CD4-positive, alpha-beta T cell treated with Interleukin-6 at 100 ng/mL for 8 hours (primary cell): Measurements from ENCODE around the gene IL10RB.
"Not testable (repeated sequence)": the region's sequence is repeated elsewhere in the genome, so short reads cannot be mapped to it uniquely, and the experiment has no call there.

Source experiments
- DNase-seq: peaks from one replicate; pipeline ENCODE4 v3.0.0-alpha.2; 2020; ENCODE audit warnings: mixed read lengths, low spot score

IL10RB gene

DNA sequence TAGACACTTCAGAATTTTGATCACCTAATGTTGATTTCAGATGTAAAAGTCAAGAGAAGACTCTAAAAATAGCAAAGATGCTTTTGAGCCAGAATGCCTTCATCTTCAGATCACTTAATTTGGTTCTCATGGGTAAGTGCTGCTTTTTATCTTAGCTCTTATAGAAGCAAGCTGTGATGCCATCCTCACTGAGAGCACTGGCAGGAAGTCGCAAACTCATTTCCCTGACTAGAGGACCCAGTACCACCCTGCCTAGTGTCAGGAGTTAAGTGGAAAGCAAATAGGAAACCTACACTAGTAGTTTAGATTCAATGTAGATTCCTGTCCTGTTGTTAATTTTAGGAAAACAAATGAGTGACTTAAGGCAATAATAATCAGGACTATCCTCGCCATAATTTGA lies 24.3 kb upstream of the IL10RB start:
- DNase-seq = peak; percentile 42

DNA sequence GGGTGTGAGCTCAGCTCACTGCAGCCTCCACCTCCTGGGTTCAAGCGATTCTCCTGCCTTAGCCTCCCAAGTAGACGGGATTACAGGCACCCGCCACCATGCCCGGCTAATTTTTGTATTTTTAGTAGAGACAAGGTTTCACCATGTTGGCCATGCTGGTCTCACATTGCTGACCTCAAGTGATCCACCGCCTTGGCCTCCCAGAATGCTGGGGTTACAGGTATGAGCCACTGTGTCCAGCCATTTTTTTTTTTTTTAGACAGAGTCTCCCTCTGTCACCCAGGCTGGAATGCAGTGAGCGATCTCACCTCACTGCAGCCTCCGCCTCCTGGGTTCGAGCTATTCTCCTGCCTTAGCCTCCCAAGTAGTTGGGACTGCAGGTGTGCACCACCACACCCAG lies 23.3 kb upstream of the IL10RB start:
- not testable (repeated sequence) for DNase-seq

DNA sequence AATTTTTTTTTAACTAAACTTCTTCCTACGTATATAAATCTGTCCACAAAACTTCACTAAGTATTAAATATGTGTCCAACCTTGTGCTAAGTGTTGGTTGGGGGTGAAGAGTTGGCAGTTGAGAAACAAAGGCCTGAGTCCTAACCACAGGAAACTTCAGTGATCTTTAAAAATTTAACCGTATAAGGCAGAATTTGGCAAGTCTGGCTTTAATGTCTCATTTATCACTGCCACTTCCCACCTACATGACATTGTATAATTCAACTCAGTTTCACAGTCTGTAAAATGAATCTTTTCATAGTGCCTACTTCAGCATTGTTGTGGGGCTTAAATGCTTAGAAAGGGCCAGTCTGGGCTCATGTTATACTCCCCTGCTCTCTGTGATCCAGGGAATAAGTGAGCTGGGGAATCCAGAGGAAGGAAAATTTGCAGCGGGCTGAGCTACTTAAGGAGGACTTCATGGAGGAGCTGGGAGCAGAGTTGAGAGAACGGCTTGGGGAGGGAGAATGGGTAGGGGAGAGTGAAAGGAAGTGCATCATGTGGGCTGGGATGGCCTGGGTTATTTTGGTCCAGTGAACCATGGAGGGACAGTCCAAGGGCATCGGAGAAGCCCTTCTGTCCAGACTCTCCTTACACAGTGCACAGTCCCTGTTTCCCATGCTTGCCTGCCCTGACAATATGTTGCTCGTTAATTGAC lies 21.9 kb upstream of the IL10RB start:
- DNase-seq = no peak

DNA sequence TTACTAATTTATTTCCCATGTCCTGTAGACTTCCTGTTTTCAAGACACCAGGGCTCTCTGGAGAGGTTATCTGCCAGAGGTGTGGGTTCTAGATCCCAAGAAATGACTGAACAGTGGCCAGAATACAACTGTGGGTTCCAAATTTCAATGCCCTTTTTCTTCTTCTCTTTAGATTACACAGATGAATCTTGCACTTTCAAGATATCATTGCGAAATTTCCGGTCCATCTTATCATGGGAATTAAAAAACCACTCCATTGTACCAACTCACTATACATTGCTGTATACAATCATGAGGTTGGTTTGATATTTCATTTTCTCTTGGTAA lies 21.4 kb upstream of the IL10RB start:
- no peak for DNase-seq

DNA sequence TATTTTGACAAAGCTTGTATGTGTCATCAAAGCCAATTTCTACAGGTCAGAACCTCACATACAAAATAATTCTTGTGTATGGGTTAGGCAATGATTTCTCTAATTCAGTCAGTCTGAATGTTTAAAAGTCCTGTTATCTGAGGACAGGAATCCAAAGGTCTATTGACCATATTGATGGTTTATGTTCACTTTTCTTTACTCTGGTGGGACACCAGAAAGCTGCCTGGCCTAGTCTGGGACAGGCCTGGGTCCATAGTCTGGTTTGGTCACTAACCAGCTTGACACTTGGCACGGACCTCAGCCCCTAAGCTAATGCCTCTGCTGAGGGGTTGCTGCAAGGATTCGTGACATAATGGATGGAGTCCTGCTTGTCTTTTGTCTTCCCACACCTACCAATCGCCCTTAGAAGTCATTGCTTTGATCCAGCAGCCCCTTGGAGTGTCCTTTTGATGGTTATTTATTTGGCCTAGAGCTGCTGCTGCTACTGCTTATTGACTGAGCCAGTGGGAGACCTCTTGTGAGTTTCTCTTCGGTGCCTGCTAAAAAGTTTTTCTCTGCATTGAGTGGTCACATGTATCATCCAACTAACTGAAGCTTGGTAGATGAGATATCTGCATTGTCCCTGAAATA lies 20.8 kb upstream of the IL10RB start:
- DNase-seq = no peak

DNA sequence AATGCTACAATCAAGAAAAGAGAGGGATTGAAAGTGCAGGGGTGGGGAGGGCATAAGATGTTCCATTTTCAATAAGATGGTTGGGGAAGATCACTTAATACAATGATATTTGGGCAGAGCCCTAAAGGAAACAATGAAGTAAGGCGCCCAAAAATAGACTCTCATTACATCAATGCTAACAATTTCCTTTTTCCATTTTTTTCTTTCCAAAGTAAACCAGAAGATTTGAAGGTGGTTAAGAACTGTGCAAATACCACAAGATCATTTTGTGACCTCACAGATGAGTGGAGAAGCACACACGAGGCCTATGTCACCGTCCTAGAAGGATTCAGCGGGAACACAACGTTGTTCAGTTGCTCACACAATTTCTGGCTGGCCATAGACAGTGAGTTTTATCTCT lies 19.7 kb upstream of the IL10RB start:
- no peak for DNase-seq

DNA sequence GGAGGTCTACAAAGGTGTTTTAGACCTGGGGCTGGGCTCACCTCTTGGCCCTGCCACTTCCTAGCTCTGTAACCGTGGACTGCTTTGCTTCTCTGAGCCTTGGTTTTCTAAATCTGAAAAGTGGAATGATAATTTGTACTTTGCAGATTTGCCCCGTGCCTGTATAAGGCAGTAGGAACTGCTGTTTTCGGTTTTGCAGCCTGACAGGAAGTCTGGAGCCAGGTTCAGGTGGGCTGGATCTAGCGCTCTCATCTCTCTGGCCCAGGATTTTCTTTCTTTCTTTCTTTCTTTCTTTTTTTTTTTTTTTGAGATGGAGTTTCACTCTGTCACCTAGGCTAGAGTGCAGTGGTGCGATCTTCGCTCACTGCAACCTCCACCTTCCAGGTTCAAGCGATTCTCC lies 19.2 kb upstream of the IL10RB start:
- no peak for DNase-seq

DNA sequence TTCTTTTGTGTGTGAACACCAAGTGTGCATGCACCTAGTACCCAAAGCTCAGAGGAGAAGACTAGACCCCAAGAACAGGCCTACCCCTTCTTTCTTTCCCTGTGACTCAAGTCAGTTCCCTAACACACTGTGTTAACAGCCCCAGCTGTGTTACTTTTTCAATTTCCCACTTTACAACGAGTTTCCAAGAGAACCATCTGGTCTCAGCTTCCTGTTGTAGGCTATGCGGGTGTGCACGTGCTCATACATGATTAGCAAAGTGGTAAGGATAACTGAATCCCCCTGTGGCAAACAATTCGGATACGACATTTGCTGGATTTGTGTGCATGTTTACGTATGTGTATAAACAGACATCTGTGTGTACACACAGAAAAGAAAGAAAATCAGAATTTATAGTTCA lies 18.6 kb upstream of the IL10RB start:
- DNase-seq = no peak

DNA sequence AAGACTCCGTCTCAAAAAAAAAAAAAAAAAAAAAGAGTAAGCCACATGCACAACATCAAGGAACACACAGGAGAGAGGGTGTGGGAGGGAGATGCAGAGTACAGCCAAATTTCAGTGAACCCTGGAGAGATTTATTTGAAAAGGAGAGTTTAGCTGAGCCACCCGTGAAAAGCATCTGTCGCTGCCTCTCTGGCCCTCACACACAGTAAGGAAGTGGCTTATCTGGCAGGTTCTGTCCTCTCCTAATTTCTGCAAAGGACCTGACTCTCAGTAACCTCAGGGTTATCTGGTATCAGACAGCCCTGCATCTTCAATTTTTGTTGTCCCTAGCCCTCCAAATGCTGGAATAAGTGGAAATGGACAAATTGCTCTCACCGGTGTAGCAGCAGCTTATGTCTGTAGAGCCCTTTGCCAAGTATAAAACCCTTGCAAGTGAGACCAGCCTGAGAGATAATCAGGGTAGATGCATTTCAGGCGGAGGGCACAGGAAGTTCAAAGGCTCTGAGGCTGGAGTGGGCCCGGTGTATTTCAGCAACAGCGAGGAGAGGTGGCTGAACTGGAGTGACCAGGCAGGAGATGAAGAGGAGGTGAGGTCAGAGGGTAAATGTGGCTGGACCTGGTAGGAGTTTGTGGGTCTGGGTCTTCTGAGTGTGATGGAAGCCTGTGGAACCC lies 16.7 kb upstream of the IL10RB start:
- no peak for DNase-seq

DNA sequence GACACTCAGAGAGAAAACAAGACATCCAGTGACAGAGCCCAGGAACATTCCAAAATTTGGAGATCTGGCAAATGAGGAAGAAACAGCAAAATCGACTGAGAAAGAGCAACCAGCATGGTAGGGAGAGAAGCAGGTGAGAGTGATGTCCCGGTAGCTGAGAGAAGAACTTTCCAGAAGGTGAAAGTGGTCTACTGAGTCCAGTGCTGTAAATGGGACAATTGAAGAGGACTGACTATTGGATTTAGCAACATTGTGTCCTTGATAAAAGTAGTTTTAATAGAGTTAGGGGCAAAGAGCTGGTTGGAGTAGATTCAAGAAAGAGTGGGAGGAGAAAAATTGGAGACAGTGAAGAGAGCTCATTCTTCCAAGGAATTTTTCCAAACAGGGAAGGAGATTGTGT lies 15.0 kb upstream of the IL10RB start:
- DNase-seq = no peak

DNA sequence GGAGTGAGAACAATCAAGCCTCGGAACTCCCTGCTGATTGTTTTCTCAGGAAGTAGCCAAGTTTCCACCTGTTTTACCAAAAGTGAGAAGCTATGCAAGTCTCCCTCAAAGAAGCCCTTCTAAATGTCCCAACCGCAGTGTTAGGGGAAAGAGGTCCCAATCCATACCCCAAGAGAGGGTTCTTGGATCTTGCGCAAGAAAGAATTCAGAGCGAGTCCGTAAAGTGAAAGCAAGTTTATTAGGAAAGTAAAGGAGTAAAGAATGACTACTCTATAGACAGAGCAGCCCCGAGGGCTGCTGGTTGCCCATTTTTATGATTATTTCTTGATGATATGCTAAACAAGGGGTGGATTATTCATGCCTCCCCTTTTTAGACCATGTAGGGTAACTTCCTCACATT lies 12.8 kb upstream of the IL10RB start:
- not testable (repeated sequence) for DNase-seq

DNA sequence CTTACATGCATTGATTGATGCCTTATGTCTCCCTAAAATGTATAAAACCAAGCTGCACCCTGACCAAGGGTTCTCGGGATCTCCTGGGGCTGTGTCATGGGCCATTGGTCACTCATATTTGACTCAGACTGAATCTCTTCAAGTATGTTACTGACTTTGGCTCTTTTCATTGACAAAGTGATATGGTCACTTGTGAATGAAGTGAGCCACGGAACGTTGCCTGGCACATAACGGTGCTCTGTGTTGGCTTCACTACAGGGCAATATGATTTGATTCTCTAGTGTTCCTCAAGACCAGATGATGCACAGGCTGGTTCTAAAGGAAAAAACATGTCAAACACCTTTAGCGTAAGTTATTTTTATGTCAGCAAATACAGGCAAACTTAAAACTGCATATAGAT lies 11.4 kb upstream of the IL10RB start:
- no peak for DNase-seq

DNA sequence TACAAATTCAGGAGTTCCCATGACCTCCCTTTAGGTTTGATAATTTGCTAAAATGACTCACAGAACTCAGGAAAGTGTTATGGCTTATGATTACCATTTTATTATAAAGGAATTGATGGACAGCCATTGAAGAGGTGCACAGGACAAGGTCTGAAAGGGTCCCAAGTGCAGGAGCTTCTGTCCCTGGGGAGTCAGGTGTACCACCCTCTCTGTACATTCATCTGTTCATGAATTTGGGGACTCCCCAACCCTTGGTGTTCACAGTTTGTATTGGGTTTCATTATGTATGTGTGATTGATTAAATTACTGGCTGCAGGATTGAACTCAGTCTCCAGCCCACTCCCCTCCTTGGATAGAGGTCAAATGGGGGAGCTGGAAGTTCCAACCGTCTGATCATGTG lies 10.8 kb upstream of the IL10RB start:
- no peak for DNase-seq

DNA sequence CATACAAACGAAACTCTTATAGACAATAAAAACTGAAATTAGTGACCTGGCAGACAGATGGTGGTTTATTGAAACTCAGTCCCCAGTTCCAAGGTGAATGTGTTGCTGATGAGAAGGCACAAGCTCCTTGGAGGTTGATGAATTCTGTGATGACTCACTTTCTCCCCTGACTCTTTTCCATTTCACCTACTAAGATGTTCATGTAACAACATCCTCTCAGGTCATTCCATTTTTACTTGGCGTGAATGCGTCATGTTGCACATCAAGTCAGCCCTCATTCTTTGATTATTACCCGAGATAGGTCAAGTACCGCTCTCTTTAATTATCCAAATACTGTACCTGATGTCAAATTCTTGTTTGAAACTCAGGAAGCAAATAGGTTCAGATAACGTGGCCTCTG lies 10.1 kb upstream of the IL10RB start:
- DNase-seq = no peak

DNA sequence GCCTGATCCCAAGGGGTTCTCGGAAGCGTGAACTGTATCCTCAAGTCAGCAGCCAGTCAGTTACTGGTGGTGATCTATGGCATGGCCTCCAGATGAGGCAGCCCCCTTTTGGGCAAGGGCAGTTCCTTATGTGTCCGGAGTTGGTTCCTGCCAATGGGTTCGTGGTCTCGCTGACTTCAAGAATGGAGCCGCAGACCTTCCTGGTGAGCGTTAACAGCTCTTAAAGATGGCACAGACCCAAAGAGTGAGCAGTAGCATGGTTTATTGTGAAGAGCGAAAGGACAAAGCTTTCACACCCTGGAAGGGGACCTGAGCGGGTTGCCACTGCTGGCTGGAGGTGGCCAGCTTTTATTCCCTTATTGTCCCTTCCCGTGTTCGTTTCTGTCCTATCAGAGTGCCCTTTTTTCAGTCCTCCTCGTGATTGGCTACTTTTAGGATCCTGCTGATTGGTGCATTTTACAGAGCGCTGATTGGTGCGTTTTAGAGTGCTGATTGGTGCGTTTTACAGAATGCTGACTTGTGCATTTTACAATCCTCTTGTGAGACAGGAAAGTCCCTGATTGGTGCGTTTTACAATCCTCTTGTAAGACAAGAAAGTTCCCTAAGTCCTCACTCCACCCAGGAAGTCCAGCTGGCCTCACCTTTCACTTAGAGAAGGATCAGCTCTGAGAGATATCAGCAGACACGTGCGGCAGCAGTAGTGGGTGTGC lies 8.9 kb upstream of the IL10RB start:
- DNase-seq = no peak

DNA sequence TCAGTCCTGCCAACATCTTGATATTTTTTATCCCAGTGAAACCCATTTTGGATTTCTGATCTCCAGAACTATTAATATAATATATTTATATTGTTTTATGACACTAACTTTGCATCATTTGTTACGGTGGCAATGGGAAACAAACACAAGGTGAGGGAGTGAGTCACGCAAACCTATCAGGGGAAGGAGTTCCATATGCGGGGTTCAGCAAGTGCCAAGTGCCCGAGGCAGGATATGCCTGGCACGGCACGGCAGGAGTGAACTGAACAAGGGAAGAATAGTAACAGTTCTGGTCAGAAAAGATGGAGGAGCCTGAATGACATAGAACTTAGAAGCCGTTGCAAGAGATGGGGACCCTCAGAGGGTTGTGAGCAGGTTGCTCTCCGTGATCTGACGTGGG lies 7.7 kb upstream of the IL10RB start:
- no peak for DNase-seq

DNA sequence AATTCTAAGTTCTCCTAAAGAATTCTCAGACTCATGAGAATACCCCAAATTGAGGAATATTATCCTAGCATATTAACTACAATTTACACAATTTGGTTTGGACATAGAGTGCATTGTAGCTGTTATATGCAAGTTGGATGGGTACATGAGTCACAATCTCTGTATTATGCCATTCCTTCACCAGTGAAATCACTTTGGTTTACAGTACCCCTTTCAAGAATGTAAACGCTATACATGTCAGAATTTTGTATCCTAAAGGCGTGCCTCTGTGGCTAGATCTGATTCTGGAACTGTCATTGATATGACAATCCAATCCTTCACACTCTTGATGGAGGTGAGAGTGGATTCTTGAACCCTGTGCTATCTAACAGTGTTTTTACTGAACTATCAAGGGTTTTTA lies 6.7 kb upstream of the IL10RB start:
- DNase-seq = no peak

DNA sequence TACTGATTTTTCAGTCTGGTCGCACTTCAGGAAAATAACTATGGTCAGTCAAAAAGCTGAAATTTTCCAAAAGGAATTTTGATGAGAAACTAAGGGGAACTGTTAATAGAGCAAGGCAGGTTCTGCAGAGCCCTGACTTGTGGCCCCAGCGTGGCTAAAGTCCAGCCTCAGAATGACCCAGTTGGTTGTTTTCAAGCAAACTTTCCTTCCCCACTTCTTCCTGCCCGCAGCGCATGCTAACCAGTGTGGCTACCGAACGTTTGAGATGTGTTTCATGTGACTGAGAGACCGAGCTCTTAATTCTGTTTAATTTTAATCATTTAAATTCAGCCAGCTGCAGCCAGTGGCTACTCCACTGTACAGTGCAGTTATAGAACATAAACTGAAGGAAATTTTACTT lies 6.2 kb upstream of the IL10RB start:
- no peak for DNase-seq

DNA sequence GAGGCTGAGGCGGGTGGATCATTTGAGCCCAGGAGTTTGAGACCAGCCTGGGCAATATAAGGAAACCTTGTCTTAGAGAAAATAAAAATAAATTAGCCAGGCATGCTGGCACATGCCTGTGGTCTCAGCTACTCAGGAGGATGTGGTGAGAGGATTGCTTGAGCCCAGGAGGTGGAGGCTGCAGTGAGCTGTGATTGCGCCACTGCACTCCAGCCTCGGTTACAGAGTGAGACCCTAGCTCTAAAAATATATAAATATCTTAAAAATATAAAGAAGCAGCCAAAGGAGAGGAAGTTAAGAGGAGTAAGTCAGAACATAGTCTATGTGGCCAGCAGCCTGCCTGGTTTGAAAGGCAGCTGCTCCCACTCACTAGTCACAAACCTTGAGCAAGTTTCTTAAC lies 4.5 kb upstream of the IL10RB start:
- DNase-seq = peak; percentile 30

DNA sequence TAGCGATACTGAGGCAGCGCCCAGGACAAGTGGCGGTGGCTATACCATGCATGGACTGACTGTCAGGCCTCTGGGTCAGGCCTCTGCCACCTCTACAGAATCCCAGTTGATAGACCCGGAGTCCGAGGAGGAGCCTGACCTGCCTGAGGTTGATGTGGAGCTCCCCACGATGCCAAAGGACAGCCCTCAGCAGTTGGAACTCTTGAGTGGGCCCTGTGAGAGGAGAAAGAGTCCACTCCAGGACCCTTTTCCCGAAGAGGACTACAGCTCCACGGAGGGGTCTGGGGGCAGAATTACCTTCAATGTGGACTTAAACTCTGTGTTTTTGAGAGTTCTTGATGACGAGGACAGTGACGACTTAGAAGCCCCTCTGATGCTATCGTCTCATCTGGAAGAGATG lies 3.2 kb upstream of the IL10RB start:
- no peak for DNase-seq

DNA sequence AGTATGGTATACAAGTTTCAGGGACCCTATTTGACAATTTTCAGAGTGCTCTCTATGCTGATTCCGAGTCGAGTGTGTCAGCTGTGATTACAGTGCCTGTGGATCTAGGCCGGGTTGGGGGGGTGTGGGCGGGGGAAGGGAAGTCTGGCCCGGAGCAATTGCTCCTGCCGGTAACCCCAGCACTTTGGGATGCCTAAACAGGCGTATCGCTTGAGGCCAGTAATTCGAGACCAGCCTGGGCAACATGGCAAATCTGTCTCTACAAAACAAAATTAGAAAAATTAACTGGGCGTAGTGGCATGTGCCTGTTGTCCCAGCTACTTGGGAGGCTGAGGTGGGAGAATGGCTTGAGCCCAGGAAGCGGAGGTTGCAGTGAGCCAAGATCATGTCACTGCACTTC lies 1.6 kb upstream of the IL10RB start:
- no peak for DNase-seq

DNA sequence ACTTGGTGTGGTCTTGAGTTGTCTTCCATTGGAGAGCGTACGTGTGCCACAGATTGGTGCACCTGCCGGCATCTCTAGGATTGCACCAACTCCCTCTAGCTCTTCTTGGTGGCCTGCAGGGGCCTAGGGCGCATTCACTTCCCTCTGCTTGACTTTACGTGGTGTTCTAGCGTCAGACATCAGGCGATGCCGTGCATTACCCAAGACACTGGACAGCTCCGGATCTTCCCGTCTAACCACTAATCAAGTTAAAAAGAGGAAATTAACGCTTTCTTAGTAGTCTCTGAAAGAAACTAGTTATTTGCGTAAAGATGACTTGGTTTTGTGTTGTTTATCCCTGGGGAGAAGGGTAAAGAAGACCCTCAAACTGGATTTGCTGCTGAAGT lies 510 bp upstream of the IL10RB start:
- peak; percentile 29 for DNase-seq

DNA sequence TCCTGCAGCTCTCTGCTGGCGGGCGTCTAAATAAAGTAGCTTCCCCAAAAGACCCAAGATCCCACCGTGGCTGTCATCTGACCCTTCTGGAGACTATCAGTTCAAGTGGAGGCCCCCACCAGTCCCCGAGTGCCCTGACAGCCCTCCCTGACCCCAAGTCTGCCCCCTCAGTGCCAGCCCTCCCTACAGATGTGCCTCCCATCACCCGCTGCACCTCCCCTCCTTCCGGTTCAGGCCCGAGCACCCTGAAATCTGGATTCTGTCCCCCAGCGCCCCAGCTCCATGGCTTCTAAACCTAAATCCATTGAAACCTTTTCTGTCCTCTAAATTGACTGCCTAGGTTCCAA lies 595 bp downstream of the IL10RB start:
- peak; percentile 16 for DNase-seq
